ENCODE measurements around the gene PPEF1.
"Not testable (repeated sequence)": the region's sequence is repeated elsewhere in the genome, so short reads cannot be mapped to it uniquely, and the experiment has no call there.

PPEF1 gene

GRCh38 chrX:18701621-18702361 is 5.7 kb upstream of the PPEF1 start:
- DNase-seq (ENCODE audit: low read depth): no peak

GRCh38 chrX:18702362-18703195 is 4.9 kb upstream of the PPEF1 start:
- no peak for DNase-seq (ENCODE audit: low read depth)

- DNase-seq (ENCODE audit: low read depth): no peak
These were observed 2.4 kb downstream of the PPEF1 start for GRCh38 chrX:18709833-18710232.

DNA sequence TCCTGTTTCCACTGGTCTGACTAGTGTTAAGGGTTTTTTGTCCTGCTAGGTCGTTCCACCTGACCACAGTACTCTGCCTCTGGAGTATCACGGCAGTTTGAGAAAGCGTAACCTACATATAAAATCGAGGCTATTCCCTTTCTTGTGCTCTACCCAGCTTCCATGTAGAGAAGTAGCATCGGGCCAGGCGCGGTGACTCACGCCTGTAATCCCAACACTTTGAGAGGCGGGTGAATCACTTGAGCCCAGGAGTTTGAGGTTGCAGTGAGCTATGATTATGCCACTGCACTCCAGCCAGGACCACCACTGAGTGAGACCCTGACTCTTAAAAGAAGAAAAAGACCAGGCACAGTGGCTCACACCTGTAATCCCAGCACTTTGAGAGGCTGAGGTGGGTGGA is 7.5 kb downstream of the PPEF1 start:
- no peak for DNase-seq (ENCODE audit: low read depth)

DNA sequence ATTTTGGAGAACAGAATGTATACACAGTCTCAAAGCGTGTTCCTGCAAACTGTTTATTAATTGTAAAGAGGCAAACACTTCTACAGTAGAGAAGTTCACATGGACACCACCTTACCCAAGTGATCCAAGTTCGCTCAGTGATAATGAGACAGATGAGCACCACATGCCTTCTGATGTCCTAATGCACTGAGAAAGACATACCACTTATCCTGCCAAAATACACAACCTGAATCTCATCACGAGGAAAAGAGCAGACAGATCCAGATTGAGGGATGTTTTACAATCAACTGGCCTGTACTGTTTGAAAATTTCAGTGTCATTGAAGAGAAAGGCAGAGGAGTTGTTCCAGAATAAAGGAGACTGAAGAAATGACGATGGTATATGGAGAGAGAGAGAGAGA is 12.4 kb downstream of the PPEF1 start:
- no peak for DNase-seq (ENCODE audit: low read depth)

GRCh38 chrX:18721683-18722499 is 14.4 kb downstream of the PPEF1 start:
- no peak for DNase-seq (ENCODE audit: low read depth)

DNA sequence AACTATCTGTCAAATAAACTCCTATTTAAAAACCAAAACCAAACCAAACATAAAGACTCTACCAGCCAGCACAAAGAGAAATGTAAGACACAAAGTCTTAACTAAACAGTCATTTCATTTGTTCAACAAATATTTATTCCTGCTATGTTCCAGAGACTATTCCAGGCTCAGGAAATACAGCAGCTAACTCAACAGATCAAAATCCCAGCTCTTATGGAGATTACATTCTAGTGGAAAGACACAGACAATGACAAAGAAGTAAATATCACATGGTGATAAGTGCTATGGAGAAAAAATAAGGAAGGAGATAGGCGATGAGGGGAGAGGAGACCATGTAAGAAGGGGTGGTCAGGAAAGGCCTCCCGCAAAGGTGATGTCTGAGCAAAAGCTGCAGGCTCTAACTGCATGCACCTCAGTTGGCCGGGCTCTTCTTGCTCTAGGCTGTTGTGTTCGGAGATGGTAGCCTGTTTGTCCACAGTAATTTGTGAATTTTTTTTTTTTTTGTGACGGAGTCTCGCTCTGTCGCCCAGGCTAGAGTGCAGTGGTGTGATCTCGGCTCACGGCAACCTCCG is 15.1 kb downstream of the PPEF1 start:
- DNase-seq (ENCODE audit: low read depth): no peak

- DNase-seq (ENCODE audit: low read depth): no peak
These were observed 18.0 kb downstream of the PPEF1 start for GRCh38 chrX:18725310-18725943.

- DNase-seq (ENCODE audit: low read depth): no peak
These were observed 25.8 kb downstream of the PPEF1 start for GRCh38 chrX:18733287-18733686.

DNA sequence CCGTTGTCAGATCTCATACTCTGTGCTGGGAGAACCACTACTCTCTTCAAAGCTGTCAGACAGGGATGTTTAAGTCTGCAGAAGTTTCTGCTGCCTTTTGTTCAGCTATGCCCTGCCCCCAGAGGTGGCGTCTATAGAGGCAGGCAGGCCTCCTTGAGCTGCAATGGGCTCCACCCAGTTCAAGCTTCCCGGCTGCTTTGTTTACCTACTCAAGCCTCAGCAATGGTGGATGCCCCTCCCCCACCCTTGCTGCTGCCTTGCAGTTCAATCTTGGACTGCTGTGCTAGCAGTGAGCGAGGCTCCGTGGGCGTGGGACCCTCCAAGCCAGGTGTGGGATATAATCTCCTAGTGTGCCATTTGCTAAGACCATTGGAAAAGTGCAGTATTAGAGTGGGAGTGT is 32.2 kb downstream of the PPEF1 start:
- DNase-seq (ENCODE audit: low read depth): not testable (repeated sequence)

GRCh38 chrX:18748499-18748898 is 41.1 kb downstream of the PPEF1 start:
- no peak for DNase-seq (ENCODE audit: low read depth)

DNA sequence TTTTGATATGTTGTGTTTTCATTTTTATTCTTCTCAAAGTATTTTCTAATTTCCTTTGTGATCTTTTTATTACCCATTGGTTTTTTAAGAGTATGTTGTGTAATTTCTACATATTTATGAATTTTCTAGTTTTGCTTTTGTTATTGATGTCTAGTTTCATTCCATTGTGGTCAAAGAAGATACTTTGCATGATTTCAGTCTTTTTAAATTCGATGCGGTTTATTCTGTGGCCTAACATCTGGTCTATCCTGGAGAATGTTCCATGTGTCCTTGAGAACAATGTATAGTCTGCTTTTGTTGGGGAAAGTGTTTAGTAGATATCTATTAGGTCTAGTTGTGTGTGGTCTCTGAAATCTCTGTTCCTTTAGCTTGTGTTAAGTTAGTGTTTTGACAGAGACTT is 46.2 kb downstream of the PPEF1 start:
- no peak for DNase-seq (ENCODE audit: low read depth)

GRCh38 chrX:18755651-18756050 is 48.2 kb downstream of the PPEF1 start:
- DNase-seq (ENCODE audit: low read depth): no peak

GRCh38 chrX:18757956-18758932 is 50.8 kb downstream of the PPEF1 start:
- DNase-seq (ENCODE audit: low read depth): no peak

DNA sequence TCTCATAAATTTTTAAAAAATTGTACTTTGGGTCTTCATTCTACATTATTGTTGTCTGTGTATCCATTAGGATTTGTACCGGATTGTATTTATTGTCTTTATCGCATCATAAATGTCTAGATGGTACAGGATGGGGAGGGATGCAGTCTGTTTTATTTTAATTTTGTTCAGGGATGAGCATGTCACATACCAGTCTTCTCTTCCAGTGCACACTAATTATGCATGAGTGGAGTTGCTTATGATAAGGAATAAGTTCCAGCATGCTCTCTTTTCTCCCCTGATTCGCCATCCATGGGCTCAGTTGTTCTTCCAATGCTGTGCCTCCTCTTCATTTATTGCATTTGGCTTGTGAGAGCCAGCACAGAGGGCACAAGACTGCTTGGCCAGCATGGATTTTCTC is 54.3 kb downstream of the PPEF1 start:
- DNase-seq (ENCODE audit: low read depth): no peak

GRCh38 chrX:18763106-18763505 is 55.7 kb downstream of the PPEF1 start:
- not testable (repeated sequence) for DNase-seq (ENCODE audit: low read depth)

GRCh38 chrX:18769364-18769763 is 61.9 kb downstream of the PPEF1 start:
- no peak for DNase-seq (ENCODE audit: low read depth)

- no peak for DNase-seq (ENCODE audit: low read depth)
These were observed 62.5 kb downstream of the PPEF1 start for GRCh38 chrX:18769812-18770573.

- no peak for DNase-seq (ENCODE audit: low read depth)
These were observed 82.5 kb downstream of the PPEF1 start for GRCh38 chrX:18789916-18790315.

- no peak for DNase-seq (ENCODE audit: low read depth)
These were observed 85.4 kb downstream of the PPEF1 start for GRCh38 chrX:18792828-18793227.
